ENCODE data around the gene HCFC1R1. TPM values are rescaled to one million over a fixed set of nuclear protein-coding genes. Genes with fewer than 3 reads are reported as not detected.

HCFC1R1 gene
- total RNA-seq, 1 experiment from 2014 or later, result 20.4 TPM

DNA sequence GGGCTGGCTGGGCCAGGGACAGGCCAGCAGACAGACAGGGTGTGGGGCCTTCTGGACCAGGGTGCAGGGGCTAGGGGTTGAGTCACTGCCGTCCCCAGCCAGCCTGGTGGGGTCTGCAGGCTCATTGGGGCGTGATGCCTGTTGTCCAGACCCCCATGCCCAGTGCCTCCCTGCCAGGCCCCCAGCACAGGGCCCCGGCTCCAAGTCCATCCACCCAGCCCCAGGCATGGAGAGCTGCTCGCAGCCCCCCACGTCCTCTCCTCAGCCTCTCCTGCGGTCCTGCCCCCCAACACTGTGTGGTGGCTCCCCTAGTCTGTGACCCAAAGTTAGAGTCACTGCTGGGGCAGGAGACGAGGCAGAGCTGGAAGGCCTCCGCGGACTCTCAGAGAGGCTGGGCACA lies 36.5 kb downstream of the HCFC1R1 start:
- no peak for DNase-seq (ENCODE audit: unreplicated experiment)
- no peaks in the 10 kb centered on the region for H3K27me3 Mint-ChIP-seq (ENCODE audit: insufficient read depth, unreplicated experiment)
- intact Hi-C loops (cut with micrococcal nuclease), result no loop called here
- H3K27ac Mint-ChIP-seq (ENCODE audit: low read depth, unreplicated experiment), result no peak overlapping the region
- TF ChIP-seq, protein P1, sequence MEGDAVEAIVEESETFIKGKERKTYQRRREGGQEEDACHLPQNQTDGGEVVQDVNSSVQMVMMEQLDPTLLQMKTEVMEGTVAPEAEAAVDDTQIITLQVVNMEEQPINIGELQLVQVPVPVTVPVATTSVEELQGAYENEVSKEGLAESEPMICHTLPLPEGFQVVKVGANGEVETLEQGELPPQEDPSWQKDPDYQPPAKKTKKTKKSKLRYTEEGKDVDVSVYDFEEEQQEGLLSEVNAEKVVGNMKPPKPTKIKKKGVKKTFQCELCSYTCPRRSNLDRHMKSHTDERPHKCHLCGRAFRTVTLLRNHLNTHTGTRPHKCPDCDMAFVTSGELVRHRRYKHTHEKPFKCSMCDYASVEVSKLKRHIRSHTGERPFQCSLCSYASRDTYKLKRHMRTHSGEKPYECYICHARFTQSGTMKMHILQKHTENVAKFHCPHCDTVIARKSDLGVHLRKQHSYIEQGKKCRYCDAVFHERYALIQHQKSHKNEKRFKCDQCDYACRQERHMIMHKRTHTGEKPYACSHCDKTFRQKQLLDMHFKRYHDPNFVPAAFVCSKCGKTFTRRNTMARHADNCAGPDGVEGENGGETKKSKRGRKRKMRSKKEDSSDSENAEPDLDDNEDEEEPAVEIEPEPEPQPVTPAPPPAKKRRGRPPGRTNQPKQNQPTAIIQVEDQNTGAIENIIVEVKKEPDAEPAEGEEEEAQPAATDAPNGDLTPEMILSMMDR (IDR thresholded peaks at IDR 0.05; ENCODE audit: unreplicated experiment), result no peak
- H3K9me3 Mint-ChIP-seq (ENCODE audit: unreplicated experiment), result no peaks in the 10 kb centered on the region
- H3K36me3 Mint-ChIP-seq (ENCODE audit: insufficient read depth, unreplicated experiment), result no peaks in the 10 kb centered on the region
- no peak overlapping the region for H3K4me3 Mint-ChIP-seq (ENCODE audit: unreplicated experiment)
- POLR2A ChIA-PET, result no interaction called here
- H3K4me1 Mint-ChIP-seq (ENCODE audit: insufficient read depth, unreplicated experiment), result no peaks in the 10 kb centered on the region
- CTCF ChIA-PET, result no interaction called here
- no TSS peak for BruUV-seq (replicated peaks)

DNA sequence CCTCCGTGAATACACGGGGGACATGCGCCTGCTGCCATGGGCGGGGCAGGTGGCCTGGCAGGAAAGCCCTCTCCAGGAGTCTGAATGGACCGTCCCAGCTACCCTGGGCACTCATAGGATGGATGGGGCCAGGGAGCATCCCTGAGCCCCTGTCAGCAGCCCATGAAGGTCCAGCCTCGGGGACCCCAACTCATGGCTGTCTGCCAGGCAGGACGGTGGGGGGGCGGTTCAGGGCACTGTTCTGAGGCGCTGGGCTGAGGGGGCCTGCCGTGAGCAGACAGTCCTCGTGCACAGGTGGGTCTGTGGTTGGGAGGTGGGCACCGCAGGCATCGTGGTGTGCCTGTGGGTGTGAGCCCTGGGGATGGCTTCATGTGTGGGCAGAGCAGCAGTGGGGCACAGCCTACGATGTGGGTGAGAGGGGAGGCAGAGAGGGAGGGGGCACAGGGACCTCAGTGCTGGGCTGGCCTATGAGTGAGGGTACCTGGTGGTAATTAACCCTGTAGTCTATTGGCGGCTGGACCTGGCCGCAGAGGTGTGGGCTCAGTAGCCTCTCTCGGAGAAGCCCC lies 37.0 kb downstream of the HCFC1R1 start:
- Mint-ChIP-seq H3K4me1 (ENCODE audit: insufficient read depth, unreplicated experiment) (peaks cover 3% of the 10 kb centered on the region), H3K4me3 (ENCODE audit: unreplicated experiment) (no peak overlapping the region), H3K36me3 (ENCODE audit: insufficient read depth, unreplicated experiment) (no peaks in the 10 kb centered on the region), H3K27me3 (ENCODE audit: insufficient read depth, unreplicated experiment) (no peaks in the 10 kb centered on the region), H3K27ac (ENCODE audit: low read depth, unreplicated experiment) (no peak overlapping the region), H3K9me3 (ENCODE audit: unreplicated experiment) (no peaks in the 10 kb centered on the region)
- no TSS peak for BruUV-seq (replicated peaks)
- intact Hi-C loops (cut with micrococcal nuclease), result no loop called here
- ChIA-PET CTCF (interaction anchor here (0.7 kb wide), 2 partner anchors 8 to 36 kb away, joined by 4 read pairs; no protein-coding TSS in a partner anchor), POLR2A (no interaction called here)
- no peak for DNase-seq (ENCODE audit: unreplicated experiment)
- TF ChIP-seq, protein P1 (IDR thresholded peaks at IDR 0.05; ENCODE audit: unreplicated experiment), result no peak

DNA sequence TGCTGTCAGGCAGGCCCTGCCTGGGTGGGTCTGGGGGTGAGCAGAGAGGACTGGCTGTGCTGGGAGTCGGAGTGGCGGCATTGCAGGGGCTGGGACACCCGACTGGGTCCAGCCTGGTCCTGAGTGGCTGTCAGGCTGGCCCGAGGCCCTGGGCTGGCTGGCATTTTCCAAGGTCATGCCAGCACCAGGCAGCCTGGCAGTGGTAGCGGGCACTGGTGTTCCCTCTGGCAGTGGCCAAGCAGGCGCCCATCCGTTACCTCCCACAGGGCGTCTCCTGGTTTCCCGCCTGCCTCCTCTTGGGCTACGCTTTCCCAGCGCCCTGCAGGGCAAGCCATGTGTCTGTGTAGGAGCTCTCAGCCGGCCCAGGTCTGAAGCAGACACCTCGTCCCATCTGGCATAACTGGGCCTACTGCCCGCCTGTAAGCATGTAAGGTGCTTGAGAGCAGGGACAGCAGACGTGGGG lies 37.8 kb downstream of the HCFC1R1 start:
- Mint-ChIP-seq H3K27ac (ENCODE audit: low read depth, unreplicated experiment) (no peak overlapping the region), H3K4me3 (ENCODE audit: unreplicated experiment) (no peak overlapping the region), H3K27me3 (ENCODE audit: insufficient read depth, unreplicated experiment) (no peaks in the 10 kb centered on the region), H3K9me3 (ENCODE audit: unreplicated experiment) (no peaks in the 10 kb centered on the region), H3K4me1 (ENCODE audit: insufficient read depth, unreplicated experiment) (peaks cover 6% of the 10 kb centered on the region), H3K36me3 (ENCODE audit: insufficient read depth, unreplicated experiment) (peaks cover 3% of the 10 kb centered on the region)
- intact Hi-C loops (cut with micrococcal nuclease), result no loop called here
- no TSS peak for BruUV-seq (replicated peaks)
- TF ChIP-seq, protein P1 (IDR thresholded peaks at IDR 0.05; ENCODE audit: unreplicated experiment), result no peak
- CTCF ChIA-PET, result interaction anchor here (0.7 kb wide), 3 partner anchors 9 to 846 kb away, joined by 4 read pairs; no protein-coding TSS in a partner anchor
- DNase-seq (ENCODE audit: unreplicated experiment), result no peak
- POLR2A ChIA-PET, result no interaction called here

DNA sequence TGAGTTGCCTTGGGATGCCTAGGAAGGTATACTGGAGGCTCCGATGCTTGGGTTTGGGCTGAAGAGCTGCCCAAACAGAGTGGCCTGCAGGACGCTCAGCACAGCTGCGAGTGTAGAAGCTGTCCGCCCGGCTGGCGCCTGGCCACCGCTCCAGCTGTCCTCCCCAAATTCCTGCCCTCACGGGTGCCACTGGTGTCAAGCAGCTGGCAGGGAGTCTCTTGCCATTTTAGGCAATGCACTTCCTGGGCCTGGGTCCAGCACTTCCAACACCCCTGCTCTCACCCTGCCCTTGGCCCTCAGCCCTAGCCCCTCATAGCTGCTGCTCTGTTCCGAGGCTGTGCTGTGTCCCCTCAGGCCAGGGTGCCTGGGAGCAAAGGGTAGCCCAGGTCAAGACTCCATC lies 38.3 kb downstream of the HCFC1R1 start:
- BruUV-seq (replicated peaks), result no TSS peak
- Mint-ChIP-seq H3K4me1 (ENCODE audit: insufficient read depth, unreplicated experiment) (peaks cover 6% of the 10 kb centered on the region), H3K4me3 (ENCODE audit: unreplicated experiment) (no peak overlapping the region), H3K27me3 (ENCODE audit: insufficient read depth, unreplicated experiment) (no peaks in the 10 kb centered on the region), H3K9me3 (ENCODE audit: unreplicated experiment) (no peaks in the 10 kb centered on the region), H3K36me3 (ENCODE audit: insufficient read depth, unreplicated experiment) (peaks cover 5% of the 10 kb centered on the region), H3K27ac (ENCODE audit: low read depth, unreplicated experiment) (no peak overlapping the region)
- POLR2A ChIA-PET, result no interaction called here
- intact Hi-C loops (cut with micrococcal nuclease), result no loop called here
- CTCF ChIA-PET, result interaction anchor here (0.6 to 1.3 kb wide), 4 partner anchors 38 to 845 kb away, joined by 3 to 4 read pairs (median 4); partner anchors contain the start of gene HCFC1R1
- TF ChIP-seq, protein P1 (IDR thresholded peaks at IDR 0.05; ENCODE audit: unreplicated experiment), result no peak
- no peak for DNase-seq (ENCODE audit: unreplicated experiment)
